ENCODE data around the gene ITGB1BP2.
"Not testable (repeated sequence)": the region's sequence is repeated elsewhere in the genome, so short reads cannot be mapped to it uniquely, and the experiment has no call there.

The ITGB1BP2 gene

GRCh38 chrX:71300495-71300894, 1.1 kb upstream of the ITGB1BP2 start:
- not testable (repeated sequence) for FAIRE-seq; DNase-seq (ENCODE audit: insufficient read length, low spot score)

DNA sequence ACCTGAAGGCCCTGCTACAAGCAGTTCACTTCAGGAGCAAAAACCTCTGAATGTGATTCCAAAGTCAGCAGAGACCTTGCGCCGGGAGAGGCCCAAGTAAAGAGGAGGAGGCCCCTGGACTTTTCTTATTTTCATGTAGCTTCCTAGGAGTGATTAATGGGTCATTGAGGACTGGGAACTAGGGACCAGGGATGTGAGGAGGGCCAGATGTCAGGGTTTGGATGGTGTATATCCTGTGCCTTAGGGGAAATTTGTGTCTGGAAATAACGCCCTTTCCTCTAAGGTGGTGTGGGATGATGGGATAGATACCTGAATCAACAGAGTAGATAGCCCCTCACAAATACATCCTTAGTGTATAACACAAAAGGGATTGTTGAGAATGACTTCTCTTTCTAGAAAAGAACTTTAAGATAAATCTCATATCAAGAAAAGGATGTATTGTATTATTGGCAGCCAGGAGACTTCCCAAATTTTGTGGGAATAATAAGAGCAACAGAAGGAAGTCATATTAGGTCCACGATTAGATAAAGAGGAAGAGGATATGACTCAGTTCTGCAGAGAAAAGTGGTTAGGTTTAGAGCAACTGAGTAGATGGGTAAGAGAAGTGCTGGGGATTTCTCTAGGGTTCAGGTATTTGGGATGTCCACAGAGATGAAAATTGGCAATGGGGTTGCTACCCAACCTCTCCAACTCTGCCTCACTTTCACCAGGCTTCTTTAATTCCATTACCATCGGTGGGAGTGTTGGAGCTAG, 1.1 kb downstream of the ITGB1BP2 start:
- peak; percentile 42 for FAIRE-seq
- no peak for DNase-seq (ENCODE audit: insufficient read length, low spot score)

DNA sequence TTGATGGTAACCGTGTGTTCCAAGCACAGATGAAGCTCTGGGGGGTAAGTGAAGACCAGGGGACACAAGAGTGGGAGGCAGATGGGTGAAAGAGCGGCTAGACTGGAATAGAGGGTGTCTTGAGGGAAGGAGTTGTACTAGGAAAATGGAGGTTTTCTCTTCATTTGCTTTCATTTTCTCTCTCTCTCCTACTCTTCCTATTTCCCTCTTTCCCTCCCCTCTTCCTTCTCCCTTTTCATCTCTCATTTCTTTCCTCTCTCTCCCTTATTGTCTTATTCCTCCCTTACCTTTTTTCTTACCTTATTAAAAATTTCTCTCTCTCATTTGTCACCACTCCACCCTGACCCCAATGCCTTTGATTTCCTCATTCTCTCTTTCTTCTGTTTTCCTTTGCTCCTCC, 3.0 kb downstream of the ITGB1BP2 start:
- DNase-seq (ENCODE audit: insufficient read length, low spot score) (no peak), FAIRE-seq (no peak)

DNA sequence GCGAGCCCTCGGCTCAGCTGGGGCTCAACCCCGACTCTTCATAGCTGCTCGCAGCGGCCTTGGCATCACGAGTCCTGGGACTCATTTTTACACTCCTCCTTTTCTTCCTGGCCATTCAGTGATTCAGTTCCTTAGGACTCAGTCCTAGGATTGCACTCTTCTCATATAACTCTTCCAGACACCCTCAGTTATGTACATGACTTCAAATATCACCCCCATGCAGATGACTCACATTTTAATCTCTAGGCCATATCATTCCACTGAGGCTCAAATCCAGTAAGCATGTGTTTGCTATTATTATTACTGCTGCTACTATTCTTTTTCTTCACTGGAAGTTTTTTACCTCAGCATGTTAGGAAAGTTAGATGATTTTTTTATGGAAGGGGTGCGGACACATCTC, 14.4 kb downstream of the ITGB1BP2 start:
- DNase-seq (ENCODE audit: insufficient read length, low spot score) (peak; percentile 56), FAIRE-seq (peak; percentile 38)

DNA sequence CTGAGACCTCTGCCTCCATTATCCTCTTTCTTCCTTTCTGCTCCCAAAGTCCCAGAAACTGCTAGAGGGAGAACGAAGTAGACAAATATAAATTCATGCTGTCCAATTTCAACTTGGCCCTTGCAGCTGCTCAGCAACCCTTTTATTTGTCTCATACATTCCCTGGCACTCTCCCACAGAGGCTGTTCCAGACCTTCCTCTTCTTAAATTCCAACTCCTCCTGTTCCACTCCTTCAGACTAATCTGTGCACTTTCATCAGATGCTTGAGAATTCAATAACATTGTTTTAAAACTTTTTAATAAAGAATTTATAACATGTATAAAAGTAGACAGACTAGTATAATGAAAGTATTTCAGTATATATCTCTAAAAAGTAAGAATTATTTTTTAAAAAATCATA, 15.4 kb downstream of the ITGB1BP2 start:
- FAIRE-seq; DNase-seq (ENCODE audit: insufficient read length, low spot score): not testable (repeated sequence)

GRCh38 chrX:71320126-71320525, 18.6 kb downstream of the ITGB1BP2 start:
- no peak for DNase-seq (ENCODE audit: insufficient read length, low spot score)
- peak; percentile 28 for FAIRE-seq

- FAIRE-seq: no peak
- no peak for DNase-seq (ENCODE audit: insufficient read length, low spot score)
Observed at GRCh38 chrX:71321731-71322130, 20.2 kb downstream of the ITGB1BP2 start.

GRCh38 chrX:71324452-71324851, 22.9 kb downstream of the ITGB1BP2 start:
- FAIRE-seq; DNase-seq (ENCODE audit: insufficient read length, low spot score): not testable (repeated sequence)

DNA sequence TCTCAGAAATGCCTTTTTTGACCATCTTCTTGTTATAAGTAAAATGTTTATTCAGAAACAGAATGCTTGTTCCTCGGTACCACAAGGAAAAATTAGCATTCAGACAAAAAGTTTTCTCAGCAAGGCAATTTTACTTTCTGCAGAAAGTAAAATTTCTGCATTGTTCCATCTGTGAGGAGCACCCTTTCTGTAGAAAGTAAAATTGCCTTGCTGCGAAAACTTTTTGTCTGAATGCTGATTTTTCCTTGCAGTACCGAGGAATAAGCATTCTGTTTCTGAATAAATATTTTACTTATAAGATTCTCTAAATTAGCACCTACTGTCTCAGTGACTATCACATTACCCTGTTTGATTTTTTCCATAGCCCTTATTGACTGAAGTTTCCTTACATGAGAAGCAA, 24.8 kb downstream of the ITGB1BP2 start:
- FAIRE-seq (no peak), DNase-seq (ENCODE audit: insufficient read length, low spot score) (no peak)

DNA sequence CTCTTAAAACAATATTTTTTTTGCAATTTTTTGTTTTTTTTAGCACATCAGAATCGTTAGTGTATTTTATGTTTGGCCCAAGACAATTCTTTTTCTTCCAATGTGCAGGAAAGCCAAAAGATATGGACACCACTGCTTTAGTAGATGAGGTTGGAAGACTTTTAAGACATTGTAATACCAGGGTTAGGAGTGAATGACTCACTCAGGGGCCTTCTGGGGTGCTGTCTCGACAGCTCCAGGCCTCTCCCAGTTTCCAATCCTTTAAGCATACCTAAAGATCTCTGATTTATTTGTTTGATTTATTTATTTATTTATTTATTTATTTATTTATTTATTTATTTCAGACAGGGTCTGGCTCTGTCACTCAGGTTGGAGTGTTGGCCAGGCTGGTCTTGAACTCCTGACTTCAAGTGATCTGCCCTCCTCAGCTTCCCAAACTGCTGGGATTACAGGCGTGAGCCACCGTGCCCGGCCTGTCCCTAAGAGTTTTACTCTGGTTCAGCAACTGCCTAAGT, 47.7 kb downstream of the ITGB1BP2 start:
- not testable (repeated sequence) for DNase-seq (ENCODE audit: insufficient read length, low spot score); FAIRE-seq

DNA sequence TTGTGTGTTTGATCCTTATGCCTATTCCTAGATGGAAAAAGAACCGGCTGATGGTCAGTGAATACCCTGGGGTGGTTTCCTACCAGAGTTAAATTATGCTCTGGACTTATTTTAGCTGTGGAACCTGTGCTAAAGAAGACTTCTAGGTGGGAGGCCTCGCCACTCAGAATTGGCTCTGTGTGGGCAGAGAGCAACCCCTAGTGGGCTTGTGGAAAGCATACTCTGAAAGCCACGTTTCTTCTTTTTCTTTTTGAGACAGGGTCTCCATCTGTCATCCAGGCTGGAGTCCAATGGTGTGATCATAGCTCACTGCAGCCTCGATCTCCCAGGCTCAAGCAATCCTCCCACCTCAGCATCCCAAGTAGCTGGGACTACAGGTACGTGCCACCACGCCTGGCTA, 48.3 kb downstream of the ITGB1BP2 start:
- DNase-seq (ENCODE audit: insufficient read length, low spot score); FAIRE-seq: not testable (repeated sequence)

- peak; percentile 68 for FAIRE-seq
Observed at GRCh38 chrX:71352439-71352838, 50.9 kb downstream of the ITGB1BP2 start.

More at GRCh38 chrX:71352439-71352838, 50.9 kb downstream of the ITGB1BP2 start:
- DNase-seq (ENCODE audit: insufficient read length, low spot score): not testable (repeated sequence)
